ENCODE data around the gene NFIA.
"Not testable (repeated sequence)": the region's sequence is repeated elsewhere in the genome, so short reads cannot be mapped to it uniquely, and the experiment has no call there.

The NFIA gene

GRCh38 chr1:61448914-61449313 is 366.6 kb downstream of the NFIA start:
- DNase-seq: no peak

DNA sequence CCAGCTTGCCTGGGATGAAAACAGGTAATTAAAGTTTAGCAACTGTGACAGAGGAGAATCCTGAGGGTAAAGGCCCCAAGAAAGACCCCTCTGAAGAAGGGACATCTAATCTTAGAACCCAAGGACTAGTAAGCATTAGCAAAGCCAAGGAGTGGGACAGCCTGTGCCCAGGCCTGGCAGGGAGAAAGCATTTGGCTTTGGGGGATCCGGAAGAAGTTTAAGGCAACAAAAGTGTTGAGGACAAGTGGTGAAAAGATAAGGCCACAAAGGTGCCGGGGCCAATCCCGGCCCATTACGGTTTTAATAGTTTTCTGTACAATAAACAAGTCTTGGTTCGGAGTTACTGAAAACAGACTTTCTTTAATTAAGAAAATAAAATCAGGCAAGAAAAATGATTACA is 367.0 kb downstream of the NFIA start:
- no peak for DNase-seq

- no peak for DNase-seq
Observed at GRCh38 chr1:61450454-61450853, 368.1 kb downstream of the NFIA start.

GRCh38 chr1:61450872-61451571 is 368.7 kb downstream of the NFIA start:
- no peak for DNase-seq

- DNase-seq: no peak
Observed at GRCh38 chr1:61451572-61451968, 369.2 kb downstream of the NFIA start.

GRCh38 chr1:61452176-61453035 is 370.0 kb downstream of the NFIA start:
- no peak for DNase-seq

DNA sequence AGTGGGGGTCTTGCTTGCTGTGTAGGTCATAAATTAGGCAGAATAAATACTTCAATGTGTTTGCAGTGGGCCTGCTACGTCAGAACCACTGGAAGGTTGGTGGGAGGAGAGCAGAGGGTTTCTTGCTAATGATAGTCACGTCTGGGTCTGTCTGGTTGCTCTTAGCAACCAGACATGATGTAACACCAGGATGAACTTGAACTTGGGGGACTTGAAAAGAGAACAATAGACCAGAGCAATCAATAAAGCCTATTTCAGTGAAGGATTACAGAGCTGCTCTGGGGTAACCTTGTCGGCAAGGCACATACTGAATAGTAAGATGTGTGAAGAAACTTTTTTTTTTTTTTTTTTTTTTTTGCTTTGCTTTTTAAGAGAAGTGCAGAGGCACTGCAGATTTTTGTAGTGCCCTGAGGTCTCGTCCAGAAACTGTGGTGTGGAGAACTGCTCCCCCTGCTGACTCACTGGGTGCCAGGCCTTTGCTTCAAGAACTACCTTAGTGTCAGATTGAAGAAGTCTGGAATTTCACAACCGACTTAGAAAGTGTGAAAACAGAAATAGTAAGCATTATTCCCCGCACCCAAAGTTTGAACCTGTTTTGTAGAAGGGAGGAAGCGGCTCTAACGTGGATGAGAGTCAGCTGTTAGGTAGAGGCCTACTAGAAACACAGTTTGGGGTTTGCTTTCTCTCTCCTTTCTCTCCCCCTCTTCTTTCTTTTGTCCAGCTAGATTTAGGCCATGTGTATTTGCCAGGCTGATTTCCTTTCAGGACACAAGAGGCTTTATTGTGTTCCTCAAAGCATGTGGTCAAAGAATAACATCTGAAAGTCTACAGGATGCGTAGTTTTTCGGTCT is 371.0 kb downstream of the NFIA start:
- peak; percentile 75 for DNase-seq

DNA sequence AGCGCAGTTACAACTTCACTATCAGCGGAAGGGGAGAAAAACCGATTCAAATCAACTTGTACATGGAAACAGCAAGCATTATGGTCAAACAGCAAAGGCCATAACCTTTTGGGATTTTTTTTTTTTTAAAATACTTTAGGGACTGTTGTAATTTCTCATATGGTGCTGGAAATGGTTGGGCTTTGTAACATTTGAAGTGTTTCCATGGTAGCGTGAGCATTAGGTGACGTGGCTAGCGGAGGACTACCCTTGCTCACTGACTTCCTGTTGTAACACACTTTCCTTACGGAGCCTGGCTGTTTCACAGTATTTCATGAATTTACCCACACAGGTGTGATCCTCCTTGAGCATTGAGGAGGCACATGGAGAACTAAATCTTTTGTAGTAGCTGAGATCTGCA is 373.0 kb downstream of the NFIA start:
- no peak for DNase-seq

DNA sequence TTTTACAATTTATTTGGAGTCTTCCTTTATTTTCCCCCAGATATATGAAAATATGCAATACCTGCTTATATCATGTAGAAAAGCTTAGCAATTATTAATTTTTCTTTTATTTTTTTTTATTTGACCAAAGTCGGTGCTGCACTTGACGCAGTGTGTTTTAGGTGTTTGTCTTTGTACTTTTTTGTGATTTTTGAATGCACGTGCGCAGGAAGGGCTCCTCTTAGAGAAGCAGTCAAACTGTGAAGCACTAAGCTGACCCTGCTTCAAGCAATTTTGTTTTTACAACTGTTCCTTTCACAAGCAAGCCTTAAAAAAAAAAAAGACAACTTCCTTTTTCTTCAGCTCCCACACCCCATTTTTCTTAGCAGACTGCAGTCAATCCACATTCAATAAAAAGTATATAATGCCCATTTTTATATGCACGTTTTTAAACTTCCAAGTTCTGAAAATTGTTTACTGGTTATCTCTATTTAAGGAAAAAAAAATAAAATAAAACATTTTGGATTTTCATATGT is 375.2 kb downstream of the NFIA start:
- DNase-seq: no peak

DNA sequence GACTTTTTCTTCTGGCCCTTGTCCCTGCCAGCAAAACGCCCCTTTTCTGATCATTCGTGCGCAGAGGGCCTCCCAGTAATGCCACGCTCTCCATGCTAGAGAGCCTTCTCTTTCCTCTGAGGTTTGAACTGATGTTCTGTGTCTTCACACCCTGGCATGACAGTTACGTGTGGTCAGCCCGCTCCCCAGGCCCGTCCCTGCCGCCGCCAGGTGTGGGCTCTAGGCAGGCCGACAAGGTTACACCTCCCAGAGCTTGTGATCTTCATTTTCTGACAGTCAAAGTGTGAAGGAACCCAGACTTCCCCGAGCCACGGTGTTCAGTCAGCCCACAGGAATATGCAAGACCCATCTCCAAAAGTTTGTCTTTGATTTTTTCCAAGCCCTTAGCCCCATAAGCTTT is 377.0 kb downstream of the NFIA start:
- DNase-seq: no peak

DNA sequence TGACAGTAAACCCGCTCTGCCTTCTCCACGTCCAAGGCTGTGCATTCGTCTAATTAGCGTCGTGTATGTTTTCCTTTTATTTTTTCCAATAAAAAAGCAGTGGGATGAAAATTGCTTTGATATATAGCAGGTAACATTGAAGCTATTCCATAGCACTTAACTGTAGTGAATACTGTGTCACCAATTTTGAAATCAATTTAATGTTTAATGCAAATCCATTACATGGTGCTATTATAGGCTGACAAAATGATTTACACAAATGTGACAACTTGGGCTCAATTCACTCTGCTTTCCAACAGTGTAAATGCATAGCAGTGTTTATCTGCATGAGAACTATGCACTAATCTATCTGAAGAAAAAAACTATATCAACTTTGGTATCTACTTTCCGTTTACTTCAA is 377.8 kb downstream of the NFIA start:
- DNase-seq: no peak

GRCh38 chr1:61461406-61462384 is 379.3 kb downstream of the NFIA start:
- DNase-seq: no peak

DNA sequence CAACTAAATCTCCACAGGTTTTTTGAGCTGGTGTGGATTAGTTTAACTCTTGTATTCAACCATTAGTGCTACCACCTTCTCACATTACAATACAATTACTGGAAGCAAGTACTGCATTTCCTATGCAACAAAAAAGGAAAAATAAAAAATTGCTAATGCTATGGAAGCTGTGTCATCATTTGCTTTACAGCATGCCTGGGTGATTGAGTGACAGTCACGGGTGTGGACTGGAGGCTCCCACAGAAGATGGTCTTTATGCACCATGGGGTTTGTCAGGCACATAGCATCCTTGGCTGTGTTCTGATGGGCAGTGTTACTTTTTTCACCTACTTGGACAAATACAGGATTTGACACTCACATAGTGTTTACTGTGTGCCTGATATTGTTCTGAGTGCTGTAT is 380.3 kb downstream of the NFIA start:
- no peak for DNase-seq

DNA sequence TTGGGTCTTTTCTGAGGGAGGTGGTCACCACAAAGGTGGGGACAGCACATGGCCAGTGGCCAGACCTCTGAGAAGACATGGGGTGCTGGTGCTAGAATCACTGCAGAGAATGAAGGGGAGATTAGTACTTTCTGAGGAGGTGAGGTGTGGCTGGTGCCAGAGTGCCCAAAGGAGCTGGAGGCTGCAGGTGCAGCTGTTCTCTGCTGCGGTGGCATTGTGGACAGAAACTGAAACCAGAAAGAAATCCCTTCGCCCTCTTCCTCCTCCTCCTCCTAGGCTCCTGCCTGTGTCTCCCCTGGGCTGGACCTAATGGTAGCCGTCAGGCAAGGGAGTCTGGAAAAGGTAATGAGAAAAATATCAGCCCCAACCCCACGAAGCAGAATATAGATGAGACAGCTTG is 380.9 kb downstream of the NFIA start:
- no peak for DNase-seq

- not testable (repeated sequence) for DNase-seq
Observed at GRCh38 chr1:61467836-61468235, 385.5 kb downstream of the NFIA start.

GRCh38 chr1:61469365-61469764 is 387.0 kb downstream of the NFIA start:
- no peak for DNase-seq

DNA sequence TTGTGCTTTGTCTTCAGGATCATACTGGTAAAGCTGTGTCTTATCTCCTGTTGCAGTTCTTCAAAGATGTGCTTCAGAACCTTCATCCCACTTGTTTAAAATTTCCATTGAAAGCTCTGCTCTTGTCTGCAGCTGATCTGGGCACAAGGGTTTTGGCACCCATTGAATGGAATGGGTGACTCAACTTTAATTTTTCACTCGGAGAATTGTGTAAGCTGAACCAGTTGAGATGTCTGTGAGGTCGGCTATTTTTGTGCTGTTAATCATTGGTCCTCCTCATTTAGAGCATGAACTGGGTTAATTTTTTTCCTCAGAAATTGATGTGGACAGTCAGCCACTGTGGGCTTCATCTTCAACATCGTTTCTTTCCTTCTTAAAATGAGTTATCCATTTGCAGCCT is 390.5 kb downstream of the NFIA start:
- DNase-seq: no peak

DNA sequence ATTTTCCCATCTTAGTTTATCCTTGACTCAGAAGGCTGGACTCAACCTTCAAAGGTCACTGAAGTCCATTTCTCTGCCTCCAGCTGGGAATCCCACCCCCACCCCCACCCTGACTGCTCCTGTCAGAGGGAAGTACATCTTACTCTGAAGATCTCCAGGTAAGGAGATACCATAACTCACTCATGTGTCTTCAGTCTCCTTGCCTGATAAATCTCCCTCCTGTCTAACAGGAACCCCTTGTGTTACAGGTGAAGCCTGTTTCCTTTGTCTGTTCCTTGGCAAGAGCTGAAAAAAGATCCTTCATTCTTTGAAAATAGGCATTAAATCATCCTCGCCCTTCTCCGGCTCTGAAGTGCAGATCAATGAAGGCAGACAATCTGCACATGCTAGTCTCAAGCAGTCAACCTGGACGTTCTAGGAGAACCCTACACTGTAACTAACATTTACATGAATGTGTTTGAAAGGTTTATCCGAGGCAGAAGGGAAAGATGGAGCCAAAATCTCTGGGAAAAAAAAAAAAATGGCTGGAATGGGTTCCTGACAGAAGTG is 392.0 kb downstream of the NFIA start:
- no peak for DNase-seq

DNA sequence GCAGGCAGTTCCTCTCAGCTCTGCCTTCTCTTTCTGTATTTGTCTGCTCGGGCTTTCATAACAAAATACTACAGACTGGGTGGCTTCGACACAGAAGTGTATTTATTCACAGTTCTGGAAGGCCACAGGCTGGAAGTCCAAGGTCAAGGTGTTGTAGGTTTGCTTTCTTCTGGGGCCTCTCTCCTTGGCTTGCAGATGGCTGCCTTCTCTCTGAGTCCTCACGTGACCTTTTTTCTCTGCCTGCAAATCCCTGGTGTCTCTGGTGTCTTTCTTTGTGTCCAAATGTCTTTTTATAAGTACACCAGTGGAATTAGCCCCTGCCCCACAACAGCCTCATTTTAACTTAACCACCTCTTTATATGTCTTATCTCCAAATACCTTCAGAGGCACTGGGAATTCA is 392.6 kb downstream of the NFIA start:
- DNase-seq: no peak

DNA sequence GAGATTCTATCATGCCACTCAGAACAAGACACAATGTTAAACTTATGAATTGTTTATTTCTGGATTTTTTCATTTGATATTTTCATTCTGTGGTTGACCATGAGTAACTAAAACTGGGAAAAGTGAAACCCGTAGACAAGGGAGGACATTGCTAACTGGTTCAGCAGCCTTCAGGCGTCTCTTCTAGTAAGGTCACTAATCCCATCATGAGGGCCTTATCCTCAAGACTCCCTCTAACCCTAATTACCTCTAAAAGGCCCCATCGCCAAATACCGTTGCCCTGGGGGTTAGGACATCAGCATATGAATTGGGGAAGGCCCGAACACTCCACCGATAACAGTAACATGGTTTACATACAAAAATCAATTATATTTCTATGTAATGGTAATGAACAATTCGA is 394.9 kb downstream of the NFIA start:
- DNase-seq: no peak

- no peak for DNase-seq
Observed at GRCh38 chr1:61480273-61480935, 398.0 kb downstream of the NFIA start.
